GM18868 (cell line): ENCODE measurements around the gene RAB6D.
"Not testable (repeated sequence)": the region's sequence is repeated elsewhere in the genome, so short reads cannot be mapped to it uniquely, and the experiment has no call there.

Source experiments
- ATAC-seq: cut with Tn5 transposase; IDR thresholded peaks from one replicate; pipeline ENCODE4 v1.9.1; 2021; ENCODE audit warnings: mild to moderate bottlenecking, moderate library complexity; ENCODE audit not compliant: unreplicated experiment

RAB6D gene

DNA sequence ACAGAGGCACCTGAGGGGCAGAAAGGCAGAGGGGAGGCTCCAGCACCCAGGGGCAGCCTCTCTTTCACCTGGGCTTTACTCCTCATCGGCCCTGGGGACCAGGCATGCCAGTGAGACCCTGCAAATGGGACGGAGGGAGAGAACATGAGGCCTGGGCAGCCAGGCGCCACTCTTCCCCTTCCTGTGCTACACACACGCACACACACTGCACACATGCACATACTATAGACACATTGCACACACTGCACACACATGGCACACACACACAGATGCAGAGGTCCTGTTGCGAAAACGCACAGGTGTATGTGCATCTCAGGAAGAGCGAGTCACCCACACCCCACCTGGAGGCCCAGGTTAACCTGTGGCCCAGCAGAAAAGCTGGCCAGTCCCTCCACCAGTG, 3.4 kb upstream of the RAB6D start:
- ATAC-seq, result no peak

DNA sequence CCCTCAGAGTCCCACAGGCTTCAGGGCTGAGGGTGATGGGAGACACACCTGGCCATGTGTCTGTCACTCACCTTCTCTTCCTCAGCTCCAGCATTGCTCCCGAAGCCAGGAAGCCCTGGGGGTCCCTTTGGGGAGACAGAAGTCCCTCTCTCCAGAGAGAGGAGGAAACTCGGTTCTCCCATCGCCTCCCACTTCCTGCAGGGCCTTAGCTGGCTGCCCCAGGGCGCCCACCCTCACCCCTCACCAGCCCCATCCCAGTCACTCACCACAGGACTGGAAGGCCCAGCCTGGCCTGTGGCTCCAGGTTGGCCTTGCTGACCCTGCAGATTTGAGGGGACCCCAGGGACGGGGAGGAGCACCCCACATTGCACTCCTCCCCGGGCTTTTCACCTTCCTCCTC, 2.7 kb upstream of the RAB6D start:
- no peak for ATAC-seq

DNA sequence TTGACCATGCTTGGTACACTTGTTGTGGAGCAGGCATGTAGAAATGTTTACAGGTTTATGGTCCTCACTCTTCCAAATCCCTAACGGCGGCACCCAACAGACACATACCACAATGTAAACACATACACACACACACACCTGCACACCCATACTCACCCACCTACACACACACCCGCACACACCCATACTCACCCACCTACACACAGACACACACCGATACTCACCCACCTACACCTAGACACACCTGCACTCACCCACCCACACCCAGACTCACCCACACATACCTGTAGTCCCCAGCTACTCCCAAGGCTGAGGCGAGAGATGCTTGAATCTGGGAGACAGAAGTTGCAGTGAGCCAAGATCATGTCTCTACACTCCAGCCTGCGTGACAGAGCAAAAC, 1.5 kb upstream of the RAB6D start:
- no peak for ATAC-seq

DNA sequence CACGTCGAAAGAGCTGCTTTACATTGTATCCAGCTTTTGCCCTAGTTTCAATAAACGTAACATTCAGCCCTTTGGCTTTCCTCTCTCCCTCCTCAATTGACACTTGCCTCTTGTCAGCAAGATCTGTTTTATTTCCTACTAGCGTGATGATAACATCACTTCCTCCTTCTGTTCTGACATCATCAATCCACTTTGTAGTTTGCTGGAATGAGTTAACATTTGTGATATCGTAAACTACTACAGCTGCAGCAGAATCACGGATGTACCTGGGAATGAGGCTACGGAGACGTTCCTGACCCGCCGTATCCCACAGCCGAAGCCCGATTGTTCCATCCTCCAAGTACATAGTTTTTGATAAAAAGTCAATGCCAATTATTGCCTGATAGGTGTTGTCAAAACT, 755 bp downstream of the RAB6D start:
- not testable (repeated sequence) for ATAC-seq

DNA sequence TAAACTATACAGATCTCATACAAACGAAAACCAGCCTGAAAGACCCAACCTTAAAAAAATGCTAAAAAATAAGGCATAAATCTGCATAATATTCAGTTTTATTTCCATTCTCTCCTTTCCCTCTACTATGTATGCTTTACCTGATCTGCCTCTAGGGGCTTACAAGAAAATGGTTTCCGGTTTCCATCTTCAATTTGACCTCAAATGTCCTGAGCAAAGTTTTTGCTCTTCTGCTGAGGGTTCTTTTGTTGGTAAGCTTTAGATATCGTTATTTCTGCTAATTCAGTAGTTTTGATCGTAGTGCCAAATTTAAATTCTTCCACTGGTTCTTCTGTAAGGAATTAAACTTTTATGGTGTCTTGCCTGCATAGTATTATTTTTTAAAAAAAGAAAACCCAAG, 2.2 kb downstream of the RAB6D start:
- not testable (repeated sequence) for ATAC-seq

DNA sequence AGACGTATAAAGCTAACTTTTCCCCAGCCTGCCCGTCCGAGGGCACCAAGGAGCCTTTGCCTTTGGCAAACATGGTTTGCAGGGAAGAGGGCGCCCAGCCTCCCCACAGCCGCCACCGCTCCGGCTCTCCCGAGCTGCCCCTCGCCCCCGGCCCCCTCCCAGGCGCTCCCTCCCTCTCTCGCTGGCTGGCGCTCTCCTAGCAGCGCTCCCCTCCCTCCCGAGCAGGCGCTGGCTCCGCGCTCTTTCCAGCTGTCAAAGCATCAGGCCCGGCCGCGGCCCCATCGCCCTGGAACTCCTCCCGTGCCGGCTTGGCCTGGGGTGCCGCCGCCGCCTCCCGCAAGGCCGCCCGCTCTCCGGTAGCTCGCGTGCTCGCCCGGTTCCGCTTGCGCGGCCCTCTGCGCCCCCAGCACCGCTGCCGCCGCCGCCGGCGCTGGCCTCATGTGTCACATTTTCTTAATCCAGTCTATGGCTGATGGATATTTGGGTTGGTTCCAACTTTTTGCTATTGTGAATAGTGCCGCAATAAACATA, 10.7 kb downstream of the RAB6D start:
- ATAC-seq, result not testable (repeated sequence)

DNA sequence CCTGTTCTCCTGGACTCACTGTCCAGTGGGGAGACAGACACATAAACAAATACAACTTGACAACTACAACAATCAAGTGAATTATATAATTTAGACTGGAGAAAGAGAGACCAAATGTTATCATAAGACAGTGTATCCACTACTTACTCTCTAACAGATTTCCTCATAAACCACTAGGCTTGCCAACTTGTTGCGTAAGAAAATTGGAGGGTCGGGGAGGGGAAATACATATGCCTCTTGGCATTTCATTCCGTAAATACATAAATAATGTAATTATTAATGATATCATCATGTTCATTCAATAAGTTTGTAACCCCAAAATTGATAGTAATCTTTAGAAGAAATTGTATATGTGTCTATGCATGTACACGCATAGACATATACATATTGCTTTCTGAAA, 14.9 kb downstream of the RAB6D start:
- ATAC-seq, result no peak

DNA sequence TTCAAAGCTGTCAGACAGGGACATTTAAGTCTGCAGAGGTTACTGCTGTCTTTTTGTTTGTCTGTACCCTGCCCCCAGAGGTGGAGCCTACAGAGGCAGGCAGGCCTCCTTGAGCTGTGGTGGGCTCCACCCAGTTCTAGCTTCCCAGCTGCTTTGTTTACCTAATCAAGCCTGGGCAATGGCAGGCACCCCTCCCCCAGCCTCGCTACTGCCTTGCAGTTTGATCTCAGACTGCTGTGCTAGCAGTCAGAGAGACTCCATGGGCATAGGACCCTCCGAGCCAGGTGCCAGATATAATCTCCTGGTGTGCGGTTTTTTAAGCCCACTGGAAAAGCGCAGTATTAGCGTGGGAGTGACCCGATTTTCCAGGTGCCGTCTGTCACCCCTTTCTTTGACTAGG, 16.9 kb downstream of the RAB6D start:
- not testable (repeated sequence) for ATAC-seq

DNA sequence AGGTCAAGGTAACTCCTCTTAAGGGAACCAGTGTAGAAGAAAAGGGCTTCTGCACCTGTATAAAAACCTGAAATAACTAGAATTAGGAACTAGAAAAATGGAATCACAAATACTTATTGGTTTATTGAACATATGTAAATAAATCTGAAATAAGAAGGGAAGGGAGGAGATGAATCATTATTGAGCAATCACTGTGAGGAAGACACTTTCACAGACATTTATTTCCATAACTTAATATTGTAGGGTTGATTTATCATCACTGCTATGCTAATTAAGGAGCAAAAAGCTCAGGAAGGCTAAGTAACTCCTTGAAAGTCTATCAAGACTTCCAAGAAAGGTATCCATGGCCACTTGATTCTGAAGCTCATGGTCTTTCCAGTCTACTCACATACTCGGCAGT, 24.7 kb downstream of the RAB6D start:
- not testable (repeated sequence) for ATAC-seq

DNA sequence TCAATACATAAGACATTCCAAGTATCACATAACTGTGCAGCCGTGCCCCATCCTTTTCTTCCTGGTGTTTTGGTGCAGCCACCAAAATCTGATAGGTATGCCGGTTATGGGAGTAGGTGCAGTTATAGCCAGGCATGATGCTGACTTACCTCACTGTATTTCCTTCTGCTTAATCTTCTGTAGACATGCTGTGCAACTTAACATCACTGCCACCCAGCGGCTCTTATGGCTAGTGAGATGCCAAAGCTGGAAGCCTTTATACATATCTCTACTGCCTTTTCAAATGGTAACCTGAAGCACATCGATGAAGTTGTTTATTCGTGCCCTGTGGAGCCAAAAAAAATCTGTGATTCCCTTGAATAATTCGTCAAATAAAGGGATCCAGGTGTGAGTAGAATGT, 28.6 kb downstream of the RAB6D start:
- not testable (repeated sequence) for ATAC-seq

DNA sequence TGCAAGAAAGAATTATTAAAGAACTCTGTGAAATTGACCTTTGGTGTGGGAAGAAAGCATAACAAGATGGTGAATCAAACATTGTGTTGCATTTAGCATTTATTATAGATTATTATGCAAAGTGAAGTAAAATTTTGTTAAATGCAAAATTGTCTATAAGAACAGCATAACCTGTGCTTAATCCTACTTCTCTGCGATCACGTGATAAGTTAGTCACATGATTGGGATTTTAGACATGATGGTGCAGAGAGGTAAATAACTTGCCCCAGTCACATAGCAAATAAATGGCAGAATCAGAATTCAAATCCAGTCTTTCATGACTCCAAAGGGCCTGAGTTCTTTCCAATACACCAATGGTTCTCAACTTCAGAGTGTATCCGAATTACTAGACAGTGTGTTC, 31.3 kb downstream of the RAB6D start:
- not testable (repeated sequence) for ATAC-seq

DNA sequence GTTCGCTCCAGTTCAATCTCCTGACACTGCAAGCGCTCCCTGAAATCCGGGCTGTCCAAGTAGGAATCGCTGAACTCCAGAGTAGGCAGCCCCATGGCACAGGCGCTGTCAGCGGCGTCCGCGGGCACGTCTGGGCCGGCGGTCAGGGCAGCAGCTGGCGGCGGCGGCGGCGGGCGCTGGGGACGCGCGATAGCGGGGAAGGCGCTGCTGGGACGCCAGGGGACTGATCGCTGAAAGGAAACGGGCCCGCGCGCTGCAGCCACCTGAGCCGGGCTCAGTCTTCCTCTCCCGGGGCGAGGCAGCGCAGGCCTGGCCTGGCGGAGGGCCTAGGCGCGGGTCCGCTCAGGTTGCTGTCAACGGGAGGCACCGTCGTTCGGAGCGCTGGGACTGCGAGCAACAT, 33.0 kb downstream of the RAB6D start:
- ATAC-seq, result not testable (repeated sequence)

DNA sequence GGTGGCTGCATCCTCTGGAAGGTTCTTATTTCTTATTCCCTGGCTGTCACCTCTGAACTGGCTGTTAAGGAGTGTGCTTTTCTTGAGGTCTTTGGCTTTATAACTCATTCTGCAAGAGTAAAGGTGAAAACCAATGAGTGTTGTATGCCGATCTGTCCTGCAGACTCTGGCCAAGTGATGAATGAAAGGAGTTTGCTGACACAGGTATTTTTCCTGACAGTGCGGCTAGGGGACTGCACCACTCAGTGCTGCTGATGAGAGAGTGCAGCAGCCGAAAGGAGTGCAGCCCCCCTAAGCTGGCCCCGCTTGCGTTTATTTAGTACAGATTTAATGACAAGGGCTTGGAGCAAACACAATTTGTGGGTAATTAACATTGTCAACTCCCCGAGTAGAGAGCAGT, 41.8 kb downstream of the RAB6D start:
- no peak for ATAC-seq

DNA sequence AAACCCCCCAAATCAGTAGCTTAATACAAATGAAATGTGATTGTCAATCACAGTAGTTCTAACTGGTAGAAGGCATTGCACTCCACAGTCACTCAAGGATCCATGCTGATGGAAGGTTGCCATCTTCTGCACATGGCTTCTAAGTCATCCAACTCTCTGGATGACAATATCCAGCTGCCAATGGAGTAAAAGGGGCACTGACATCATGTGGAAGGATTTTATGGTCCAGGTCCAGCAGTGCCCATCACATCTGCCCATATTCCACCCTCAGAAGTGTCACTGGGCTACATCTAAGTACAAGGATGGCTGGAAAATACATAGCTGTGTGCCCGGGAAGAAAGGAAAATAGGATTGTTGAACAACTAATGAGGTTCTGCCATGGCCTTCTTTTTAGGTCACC, 42.6 kb downstream of the RAB6D start:
- ATAC-seq, result not testable (repeated sequence)

DNA sequence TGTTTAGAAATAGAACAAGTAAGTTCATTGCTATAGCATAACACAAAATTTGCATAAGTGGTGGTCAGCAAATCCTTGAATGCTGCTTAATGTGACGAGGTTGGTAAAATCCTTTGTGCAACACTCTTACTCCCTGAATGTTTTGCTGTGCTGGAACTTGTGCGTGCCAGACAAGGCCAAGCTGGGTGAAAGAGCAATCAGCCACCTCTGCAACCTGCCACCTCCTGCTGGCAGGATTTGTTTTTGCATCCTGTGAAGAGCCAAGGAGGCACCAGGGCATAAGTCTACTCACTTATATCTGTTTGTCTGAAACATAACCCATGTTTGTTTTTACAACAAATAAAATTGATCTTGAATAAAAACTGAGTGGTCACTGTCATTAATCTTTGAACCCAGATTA, 53.0 kb downstream of the RAB6D start:
- not testable (repeated sequence) for ATAC-seq
